ENCODE measurements around the gene SLC4A1. TPM values are rescaled to one million over a fixed set of nuclear protein-coding genes. Genes with fewer than 3 reads are reported as not detected.

Gene SLC4A1
- total and polyA plus RNA-seq, 2 of the 13 experiments (the other 11 are each of a cell fraction or from before 2014, with no cell fraction given): not detected

DNA sequence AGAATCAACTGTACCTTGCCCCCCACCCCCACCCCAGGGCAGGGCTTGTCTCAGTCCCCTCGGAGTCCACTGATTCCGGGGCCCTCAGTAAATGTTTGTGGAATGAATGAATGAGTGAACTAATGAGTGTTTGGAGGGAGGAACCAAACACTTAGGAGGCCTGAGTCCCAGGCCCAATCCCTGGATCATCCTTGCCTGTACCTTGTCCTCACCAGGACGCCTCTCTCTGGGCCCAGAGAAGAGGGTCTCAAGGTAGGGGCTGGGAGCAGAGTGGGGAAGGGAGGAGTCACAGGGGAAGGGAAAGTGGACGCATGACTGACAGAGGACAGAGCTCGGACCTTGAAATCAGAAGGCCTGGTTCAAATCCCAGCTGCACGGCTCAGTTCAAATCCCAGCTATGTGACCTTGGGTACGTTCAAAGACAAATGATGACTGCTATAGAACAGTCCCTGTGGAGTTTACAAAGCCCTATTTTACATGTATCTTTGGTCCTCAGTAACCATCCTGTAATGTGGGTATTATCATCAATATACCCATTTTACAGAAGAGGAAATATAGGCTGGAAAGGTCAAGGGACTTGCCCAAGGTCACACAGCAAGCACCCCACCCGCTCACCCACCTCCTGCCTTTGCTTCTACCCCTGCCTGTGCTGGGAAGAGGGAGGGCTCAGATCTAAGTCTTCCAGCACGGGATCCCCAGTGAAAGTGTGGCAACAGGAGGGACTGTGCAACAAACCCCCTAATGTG, 18.3 kb downstream of the SLC4A1 start:
- H3K27me3 ChIP-seq (ENCODE audit: control insufficient read depth in 1 of 2, insufficient read depth in 2 of 2, low read length in 2 of 2): peaks cover 7 to 55% of the 10 kb centered on the region in 2 experiments; a peak in 4 of 5 replicates
- no peak overlapping the region for H3K9ac ChIP-seq (ENCODE audit: insufficient read depth, low read depth, low read length)
- H3K36me3 ChIP-seq (replicated peaks in 1 of 2; ENCODE audit: control insufficient read depth in 1 of 2, insufficient read depth in 2 of 2, low read length in 2 of 2): no peaks in the 10 kb centered on the region
- CTCF ChIA-PET (ENCODE audit: low intra/inter-chr PET ratio, low total read pairs): no interaction called here
- no TSS peak for BruUV-seq (replicated peaks)
- ATAC-seq (peak; percentile 8; the same call in 2 of the 3 replicates), DNase-seq (ENCODE audit: low spot score) (no peak), FAIRE-seq (no peak)
- H3K27ac ChIP-seq (ENCODE audit: extremely low read length, insufficient read depth, low read length): no peak overlapping the region
- TF ChIP-seq STAG1 (CRISPR knock-in tag; IDR thresholded peaks at IDR 0.05): no peak
- TF ChIP-seq ZNF629 (CRISPR knock-in tag; conservative IDR thresholded peaks at IDR 0.05): peak; percentile 92
- peak; percentile 3 for TF ChIP-seq XRCC5 (optimal IDR thresholded peaks at IDR 0.05; ENCODE audit: low read length)
- TF ChIP-seq CHD4 (IDR thresholded peaks at IDR 0.05; ENCODE audit: borderline replicate concordance, low read length): 0 out of 2 replicates have a peak, but pooled peaks have one; percentile 37
- peak; percentile 49; the same call in 1 of the 2 replicates for TF ChIP-seq ESRRA (CRISPR knock-in tag; IDR thresholded peaks at IDR 0.05; ENCODE audit: low read depth)
- H3K4me1 ChIP-seq (ENCODE audit: insufficient read depth, low read length): peaks cover 36% of the 10 kb centered on the region
- in situ Hi-C loops (cut with HindIII; ENCODE audit: extremely low pct_ligation_motif_present, low pct_unique_long_range_greater_than_20kb) (loop anchor here (10.0 kb wide), 1 partner anchor 65 kb away; the partner anchor contains the start of gene TMUB2), intact Hi-C loops (cut with micrococcal nuclease; ENCODE audit: unreplicated experiment) (no loop called here)
- no peaks in the 10 kb centered on the region for H3K79me2 ChIP-seq (ENCODE audit: insufficient read depth, low read length)
- H4K20me1 ChIP-seq (ENCODE audit: insufficient read depth, low read length): no peaks in the 10 kb centered on the region
- no peak overlapping the region for H3K4me2 ChIP-seq (ENCODE audit: low read depth, low read length)
- 10% methylated on average over 9 of the region's 9 CpGs for WGBS (ENCODE audit: low lambda C conversion rate)
- H3K4me3 ChIP-seq (replicated peaks in 1 of 3; ENCODE audit: insufficient read depth in 1 of 3, low read depth in 2 of 3, low read length in 3 of 3): no peak overlapping the region
- H2AFZ ChIP-seq (ENCODE audit: low read length): no peak overlapping the region
- POLR2A ChIA-PET: no interaction called here
- no peaks in the 10 kb centered on the region for H3K9me3 ChIP-seq (ENCODE audit: low read length)

DNA sequence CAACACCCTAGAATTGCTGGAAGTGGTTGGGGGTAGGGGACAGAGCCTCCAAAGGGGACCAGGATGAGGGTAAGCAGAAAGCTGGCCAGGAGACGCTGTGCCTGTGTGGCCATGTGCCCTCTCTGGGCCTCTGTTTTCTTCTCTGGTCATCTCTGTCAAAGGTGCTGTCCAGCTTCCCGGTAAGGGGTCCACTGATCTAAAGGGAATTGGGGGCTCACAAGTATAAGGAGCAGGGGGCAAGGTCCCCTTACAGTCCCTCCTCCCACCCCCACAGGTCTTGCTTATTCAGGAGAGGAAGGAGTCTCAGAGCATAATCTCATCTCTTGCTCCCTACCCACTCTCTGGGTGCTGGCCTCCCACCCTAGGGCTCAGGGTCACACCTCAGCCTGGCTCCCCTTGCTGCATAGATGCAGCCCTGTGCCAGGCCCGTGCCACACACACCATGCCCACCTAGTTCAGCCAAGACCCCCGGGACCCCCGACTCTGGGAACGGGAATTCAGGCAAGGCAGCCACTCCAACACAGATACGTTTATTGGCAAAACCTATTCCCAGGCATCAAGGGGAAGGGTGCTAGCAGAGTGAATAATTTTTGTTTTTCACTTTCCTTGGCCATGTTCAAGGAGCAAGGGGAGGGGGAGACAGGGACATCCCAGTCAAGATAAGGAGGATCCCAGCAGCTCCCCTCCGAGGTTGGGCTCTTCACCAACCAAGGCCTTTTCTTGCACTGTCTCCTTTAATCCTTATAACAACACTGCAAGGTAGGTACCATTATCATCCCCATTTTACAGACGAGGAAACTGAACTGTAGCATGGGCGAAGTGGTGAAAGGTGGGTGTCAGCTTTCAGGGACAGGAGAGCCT, 19.8 kb downstream of the SLC4A1 start:
- H3K4me3 ChIP-seq (replicated peaks in 1 of 3; ENCODE audit: insufficient read depth in 1 of 3, low read depth in 2 of 3, low read length in 3 of 3): no peak overlapping the region
- no peaks in the 10 kb centered on the region for H3K79me2 ChIP-seq (ENCODE audit: insufficient read depth, low read length)
- peaks cover 36% of the 10 kb centered on the region for H3K4me1 ChIP-seq (ENCODE audit: insufficient read depth, low read length)
- no peak overlapping the region for H3K9ac ChIP-seq (ENCODE audit: insufficient read depth, low read depth, low read length)
- intact Hi-C loops (cut with micrococcal nuclease; ENCODE audit: unreplicated experiment) (no loop called here), in situ Hi-C loops (cut with HindIII; ENCODE audit: extremely low pct_ligation_motif_present, low pct_unique_long_range_greater_than_20kb) (loop anchor here (10.0 kb wide), 1 partner anchor 63 kb away; the partner anchor contains the start of gene TMUB2)
- 26% methylated on average over 10 of the region's 10 CpGs for WGBS (ENCODE audit: low lambda C conversion rate)
- FAIRE-seq (no peak), ATAC-seq (peak; percentile 31), DNase-seq (ENCODE audit: low spot score) (no peak)
- H3K27ac ChIP-seq (ENCODE audit: extremely low read length, insufficient read depth, low read length): no peak overlapping the region
- H3K36me3 ChIP-seq (replicated peaks in 1 of 2; ENCODE audit: control insufficient read depth in 1 of 2, insufficient read depth in 2 of 2, low read length in 2 of 2): no peaks in the 10 kb centered on the region
- 0 out of 2 replicates have a peak overlapping the region, but pooled peaks have one; percentile 28 for H3K4me2 ChIP-seq (ENCODE audit: low read depth, low read length)
- POLR2A ChIA-PET: interaction anchor here (1.9 kb wide), 1 partner anchor 32 kb away, joined by 5 read pairs; no protein-coding TSS in a partner anchor
- CTCF ChIA-PET (ENCODE audit: low intra/inter-chr PET ratio, low total read pairs): no interaction called here
- BruUV-seq (replicated peaks): no TSS peak
- peaks cover 4 to 49% of the 10 kb centered on the region in 2 experiments; a peak in 4 of 5 replicates for H3K27me3 ChIP-seq (ENCODE audit: control insufficient read depth in 1 of 2, insufficient read depth in 2 of 2, low read length in 2 of 2)
- H4K20me1 ChIP-seq (ENCODE audit: insufficient read depth, low read length): no peaks in the 10 kb centered on the region
- no peak overlapping the region for H2AFZ ChIP-seq (ENCODE audit: low read length)
- H3K9me3 ChIP-seq (ENCODE audit: low read length): no peaks in the 10 kb centered on the region
- no peak for TF ChIP-seq KMT2B (CRISPR knock-in tag; IDR thresholded peaks at IDR 0.05)
- TF ChIP-seq, protein P1, sequence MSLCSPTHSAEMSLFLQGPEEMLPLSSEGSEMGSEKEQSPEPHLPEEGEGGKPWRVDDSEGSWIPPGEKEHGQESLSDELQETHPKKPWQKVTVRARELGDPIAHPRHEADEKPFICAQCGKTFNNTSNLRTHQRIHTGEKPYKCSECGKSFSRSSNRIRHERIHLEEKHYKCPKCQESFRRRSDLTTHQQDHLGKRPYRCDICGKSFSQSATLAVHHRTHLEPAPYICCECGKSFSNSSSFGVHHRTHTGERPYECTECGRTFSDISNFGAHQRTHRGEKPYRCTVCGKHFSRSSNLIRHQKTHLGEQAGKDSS (CRISPR knock-in tag; IDR thresholded peaks at IDR 0.05; ENCODE audit: borderline replicate concordance, low read depth): no peak
- TF ChIP-seq, protein P2, sequence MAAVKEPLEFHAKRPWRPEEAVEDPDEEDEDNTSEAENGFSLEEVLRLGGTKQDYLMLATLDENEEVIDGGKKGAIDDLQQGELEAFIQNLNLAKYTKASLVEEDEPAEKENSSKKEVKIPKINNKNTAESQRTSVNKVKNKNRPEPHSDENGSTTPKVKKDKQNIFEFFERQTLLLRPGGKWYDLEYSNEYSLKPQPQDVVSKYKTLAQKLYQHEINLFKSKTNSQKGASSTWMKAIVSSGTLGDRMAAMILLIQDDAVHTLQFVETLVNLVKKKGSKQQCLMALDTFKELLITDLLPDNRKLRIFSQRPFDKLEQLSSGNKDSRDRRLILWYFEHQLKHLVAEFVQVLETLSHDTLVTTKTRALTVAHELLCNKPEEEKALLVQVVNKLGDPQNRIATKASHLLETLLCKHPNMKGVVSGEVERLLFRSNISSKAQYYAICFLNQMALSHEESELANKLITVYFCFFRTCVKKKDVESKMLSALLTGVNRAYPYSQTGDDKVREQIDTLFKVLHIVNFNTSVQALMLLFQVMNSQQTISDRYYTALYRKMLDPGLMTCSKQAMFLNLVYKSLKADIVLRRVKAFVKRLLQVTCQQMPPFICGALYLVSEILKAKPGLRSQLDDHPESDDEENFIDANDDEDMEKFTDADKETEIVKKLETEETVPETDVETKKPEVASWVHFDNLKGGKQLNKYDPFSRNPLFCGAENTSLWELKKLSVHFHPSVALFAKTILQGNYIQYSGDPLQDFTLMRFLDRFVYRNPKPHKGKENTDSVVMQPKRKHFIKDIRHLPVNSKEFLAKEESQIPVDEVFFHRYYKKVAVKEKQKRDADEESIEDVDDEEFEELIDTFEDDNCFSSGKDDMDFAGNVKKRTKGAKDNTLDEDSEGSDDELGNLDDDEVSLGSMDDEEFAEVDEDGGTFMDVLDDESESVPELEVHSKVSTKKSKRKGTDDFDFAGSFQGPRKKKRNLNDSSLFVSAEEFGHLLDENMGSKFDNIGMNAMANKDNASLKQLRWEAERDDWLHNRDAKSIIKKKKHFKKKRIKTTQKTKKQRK (IDR thresholded peaks at IDR 0.05; ENCODE audit: low read length): no peak
- no peak for TF ChIP-seq NPAS2 (CRISPR knock-in tag; IDR thresholded peaks at IDR 0.05; ENCODE audit: borderline replicate concordance)
